Ishikawa (cell line): ENCODE data around the gene CACNA1H.

ENCODE experiments used
- CEBPB ChIP-seq: IDR thresholded peaks from 2 replicates; pipeline ENCODE4 v1.6.1; 2012
- CREB1 ChIP-seq: IDR thresholded peaks from 2 replicates; pipeline ENCODE4 v1.6.1; 2012; ENCODE audit warnings: low read depth
- EGR1 ChIP-seq: IDR thresholded peaks from 2 replicates; pipeline ENCODE4 v1.6.1; 2012
- EP300 ChIP-seq: IDR thresholded peaks from 2 replicates; pipeline ENCODE4 v1.6.1; 2012; ENCODE audit warnings: borderline replicate concordance
- FOXM1 ChIP-seq: IDR thresholded peaks from 2 replicates; pipeline ENCODE4 v1.6.1; 2012; ENCODE audit warnings: low read depth, borderline replicate concordance
- MAX ChIP-seq: IDR thresholded peaks from 2 replicates; pipeline ENCODE4 v1.6.1; 2012
- NFIC ChIP-seq: IDR thresholded peaks from 2 replicates; pipeline ENCODE4 v1.6.1; 2012
- RAD21 ChIP-seq: IDR thresholded peaks from 2 replicates; pipeline ENCODE4 v1.6.1; 2012; ENCODE audit warnings: low read depth
- REST ChIP-seq: IDR thresholded peaks from 2 replicates; pipeline ENCODE4 v1.6.1; 2012; ENCODE audit warnings: low read depth, mild to moderate bottlenecking
- TAF1 ChIP-seq: IDR thresholded peaks from 2 replicates; pipeline ENCODE4 v1.6.1; 2012; ENCODE audit warnings: low read depth, mild to moderate bottlenecking
- TCF12 ChIP-seq: IDR thresholded peaks from 2 replicates; pipeline ENCODE4 v1.6.1; 2012; ENCODE audit warnings: low read depth
- TEAD4 ChIP-seq: IDR thresholded peaks from 2 replicates; pipeline ENCODE4 v1.6.1; 2012
- USF1 ChIP-seq: IDR thresholded peaks from 2 replicates; pipeline ENCODE4 v1.6.1; 2012
- YY1 ChIP-seq: IDR thresholded peaks from 2 replicates; pipeline ENCODE4 v1.6.1; 2012; ENCODE audit warnings: low read depth
- ZBTB7A ChIP-seq: IDR thresholded peaks from 2 replicates; pipeline ENCODE4 v1.6.1; 2012; ENCODE audit warnings: low read depth

Gene CACNA1H

GRCh38 chr16:1198194-1198593, 45.3 kb downstream of the CACNA1H start:
- TF ChIP-seq TEAD4 (no peak), CEBPB (no peak), YY1 (no peak), EGR1 (no peak), RAD21 (no peak), NFIC (no peak), FOXM1 (no peak), TAF1 (no peak), CREB1 (no peak), REST (no peak)

GRCh38 chr16:1198671-1199346, 45.9 kb downstream of the CACNA1H start:
- 0 out of 2 replicates have a peak, but pooled peaks have one; percentile 12 for TF ChIP-seq YY1

GRCh38 chr16:1199347-1200013, 46.6 kb downstream of the CACNA1H start:
- TF ChIP-seq MAX: no peak
- no peak for TF ChIP-seq CREB1
- no peak for TF ChIP-seq EP300
- no peak for TF ChIP-seq NFIC
- no peak for TF ChIP-seq RAD21

- TF ChIP-seq ZBTB7A (no peak), REST (no peak), EP300 (no peak), TCF12 (no peak), EGR1 (no peak), RAD21 (no peak), USF1 (no peak)
Measured at GRCh38 chr16:1200014-1200627, 47.2 kb downstream of the CACNA1H start.

- TF ChIP-seq FOXM1 (no peak), TEAD4 (no peak), TCF12 (no peak), EP300 (no peak), ZBTB7A (no peak), YY1 (no peak), TAF1 (no peak), NFIC (no peak)
Measured at GRCh38 chr16:1201444-1201843, 48.5 kb downstream of the CACNA1H start.

- TF ChIP-seq EGR1 (no peak), RAD21 (no peak), FOXM1 (no peak), CREB1 (no peak), EP300 (no peak), MAX (no peak), TCF12 (no peak), NFIC (no peak), TAF1 (no peak), REST (no peak)
Measured at GRCh38 chr16:1202274-1202673, 49.4 kb downstream of the CACNA1H start.
